ENCODE results near the gene MCFD2.
"Not testable (repeated sequence)": the region's sequence is repeated elsewhere in the genome, so short reads cannot be mapped to it uniquely, and the experiment has no call there.

MCFD2 gene

GRCh38 chr2:46904908-46905678 lies 10.5 kb downstream of the MCFD2 start:
- H3K4me1 ChIP-seq (ENCODE audit: control insufficient read depth in 2 of 2, insufficient read depth in 1 of 2, low read depth in 1 of 2, low read length in 2 of 2); H2BK15ac ChIP-seq (ENCODE audit: low read length); H3K79me1 ChIP-seq (ENCODE audit: low read depth, low read length); H3K4me3 ChIP-seq (ENCODE audit: low read length in 2 of 2); H3K27ac ChIP-seq (replicated peaks; ENCODE audit: low read length); H3K9ac ChIP-seq (ENCODE audit: low read depth, low read length, poor library complexity); H3K27me3 ChIP-seq (ENCODE audit: control insufficient read depth in 3 of 3, insufficient read depth in 3 of 3, low read depth in 1 of 3, low read length in 3 of 3); H4K8ac ChIP-seq (ENCODE audit: low read depth, low read length); H2BK5ac ChIP-seq (ENCODE audit: low read length); H2BK120ac ChIP-seq (ENCODE audit: low read depth, low read length); H2AFZ ChIP-seq (ENCODE audit: low read length); H3K23ac ChIP-seq (ENCODE audit: low read depth, low read length, poor library complexity); DNase-seq (ENCODE audit: low spot score); H3K14ac ChIP-seq (ENCODE audit: low read length); H2BK12ac ChIP-seq (ENCODE audit: low read length); H2AK5ac ChIP-seq (ENCODE audit: low read depth, low read length); H3K4me2 ChIP-seq (ENCODE audit: insufficient read depth, low read length, poor library complexity, severe bottlenecking); H3K9me3 ChIP-seq (replicated peaks in 1 of 2; ENCODE audit: control insufficient read depth in 2 of 2, insufficient read depth in 1 of 2, low read depth in 1 of 2, low read length in 2 of 2); H3K18ac ChIP-seq (ENCODE audit: low read length); H4K91ac ChIP-seq (ENCODE audit: low read depth, low read length, poor library complexity); H3K4ac ChIP-seq (ENCODE audit: low read length): not testable (repeated sequence)
- peaks cover 29 to 58% of the 10 kb centered on the region in 2 donors for H3K36me3 ChIP-seq (replicated peaks in 1 of 2; ENCODE audit: control insufficient read depth in 2 of 2, insufficient read depth in 2 of 2, low read length in 2 of 2)
- no CpG with 5 or more reads among the region's 10 CpGs for WGBS, 2 donors (ENCODE audit: extremely low coverage in 2 of 2, insufficient read length in 2 of 2, insufficient replicate concordance in 1 of 2)

- H2BK5ac ChIP-seq (ENCODE audit: low read length); H3K18ac ChIP-seq (ENCODE audit: low read length); H2AK5ac ChIP-seq (ENCODE audit: low read depth, low read length); H3K27me3 ChIP-seq (ENCODE audit: control insufficient read depth in 3 of 3, insufficient read depth in 3 of 3, low read depth in 1 of 3, low read length in 3 of 3); H4K8ac ChIP-seq (ENCODE audit: low read depth, low read length); H3K14ac ChIP-seq (ENCODE audit: low read length); H3K4ac ChIP-seq (ENCODE audit: low read length); H3K23ac ChIP-seq (ENCODE audit: low read depth, low read length, poor library complexity); H3K4me2 ChIP-seq (ENCODE audit: insufficient read depth, low read length, poor library complexity, severe bottlenecking); H2BK120ac ChIP-seq (ENCODE audit: low read depth, low read length); H3K4me1 ChIP-seq (ENCODE audit: control insufficient read depth in 2 of 2, insufficient read depth in 1 of 2, low read depth in 1 of 2, low read length in 2 of 2); H3K79me1 ChIP-seq (ENCODE audit: low read depth, low read length); H3K9me3 ChIP-seq (replicated peaks in 1 of 2; ENCODE audit: control insufficient read depth in 2 of 2, insufficient read depth in 1 of 2, low read depth in 1 of 2, low read length in 2 of 2); H3K27ac ChIP-seq (replicated peaks; ENCODE audit: low read length); DNase-seq (ENCODE audit: low spot score); H4K91ac ChIP-seq (ENCODE audit: low read depth, low read length, poor library complexity); H3K9ac ChIP-seq (ENCODE audit: low read depth, low read length, poor library complexity); H2BK15ac ChIP-seq (ENCODE audit: low read length); H3K4me3 ChIP-seq (ENCODE audit: low read length in 2 of 2); H2AFZ ChIP-seq (ENCODE audit: low read length); H2BK12ac ChIP-seq (ENCODE audit: low read length): not testable (repeated sequence)
- no CpG with 5 or more reads among the region's 6 CpGs for whole genome bisulfite sequencing, 2 donors (ENCODE audit: extremely low coverage in 2 of 2, insufficient read length in 2 of 2, insufficient replicate concordance in 1 of 2)
- H3K36me3 ChIP-seq (replicated peaks in 1 of 2; ENCODE audit: control insufficient read depth in 2 of 2, insufficient read depth in 2 of 2, low read length in 2 of 2) = peaks cover 14 to 37% of the 10 kb centered on the region in 2 donors
These were observed 12.6 kb downstream of the MCFD2 start for GRCh38 chr2:46902980-46903379.

- Histone ChIP-seq H2AFZ (ENCODE audit: low read length) (no peak overlapping the region), H3K23ac (ENCODE audit: low read depth, low read length, poor library complexity) (no peak overlapping the region), H3K18ac (ENCODE audit: low read length) (no peak overlapping the region), H2BK15ac (ENCODE audit: low read length) (no peak overlapping the region), H3K9ac (ENCODE audit: low read depth, low read length, poor library complexity) (no peak overlapping the region), H4K8ac (ENCODE audit: low read depth, low read length) (no peak overlapping the region), H3K27me3 (ENCODE audit: control insufficient read depth in 3 of 3, insufficient read depth in 3 of 3, low read depth in 1 of 3, low read length in 3 of 3) (no peaks in the 10 kb centered on the region), H3K36me3 (replicated peaks in 1 of 2; ENCODE audit: control insufficient read depth in 2 of 2, insufficient read depth in 2 of 2, low read length in 2 of 2) (peaks cover 11 to 32% of the 10 kb centered on the region in 2 donors), H3K79me1 (ENCODE audit: low read depth, low read length) (no peaks in the 10 kb centered on the region), H3K4me3 (ENCODE audit: low read length in 2 of 2) (no peak overlapping the region), H3K4me2 (ENCODE audit: insufficient read depth, low read length, poor library complexity, severe bottlenecking) (no peak overlapping the region), H4K91ac (ENCODE audit: low read depth, low read length, poor library complexity) (no peak overlapping the region), H3K4me1 (ENCODE audit: control insufficient read depth in 2 of 2, insufficient read depth in 1 of 2, low read depth in 1 of 2, low read length in 2 of 2) (no peaks in the 10 kb centered on the region), H2BK12ac (ENCODE audit: low read length) (no peak overlapping the region), H3K14ac (ENCODE audit: low read length) (no peak overlapping the region), H2AK5ac (ENCODE audit: low read depth, low read length) (no peak overlapping the region), H3K4ac (ENCODE audit: low read length) (no peak overlapping the region), H2BK5ac (ENCODE audit: low read length) (no peak overlapping the region), H2BK120ac (ENCODE audit: low read depth, low read length) (no peak overlapping the region), H3K9me3 (replicated peaks in 1 of 2; ENCODE audit: control insufficient read depth in 2 of 2, insufficient read depth in 1 of 2, low read depth in 1 of 2, low read length in 2 of 2) (no peaks in the 10 kb centered on the region), H3K27ac (replicated peaks; ENCODE audit: low read length) (no peak overlapping the region)
- no peak for DNase-seq (ENCODE audit: low spot score)
These were observed 13.1 kb downstream of the MCFD2 start for GRCh38 chr2:46902465-46902864.

- DNase-seq (ENCODE audit: low spot score) = no peak
- no peak overlapping the region for H2BK15ac ChIP-seq (ENCODE audit: low read length)
- no peak overlapping the region for H2BK12ac ChIP-seq (ENCODE audit: low read length)
- no peak overlapping the region for H2BK120ac ChIP-seq (ENCODE audit: low read depth, low read length)
- H3K14ac ChIP-seq (ENCODE audit: low read length) = no peak overlapping the region
- H3K79me1 ChIP-seq (ENCODE audit: low read depth, low read length) = no peaks in the 10 kb centered on the region
- no peak overlapping the region for H3K4me2 ChIP-seq (ENCODE audit: insufficient read depth, low read length, poor library complexity, severe bottlenecking)
- no peaks in the 10 kb centered on the region for H3K9me3 ChIP-seq (replicated peaks in 1 of 2; ENCODE audit: control insufficient read depth in 2 of 2, insufficient read depth in 1 of 2, low read depth in 1 of 2, low read length in 2 of 2)
- H3K36me3 ChIP-seq (replicated peaks in 1 of 2; ENCODE audit: control insufficient read depth in 2 of 2, insufficient read depth in 2 of 2, low read length in 2 of 2) = peaks cover 6 to 23% of the 10 kb centered on the region in 2 donors
- no peak overlapping the region for H4K91ac ChIP-seq (ENCODE audit: low read depth, low read length, poor library complexity)
- H2AFZ ChIP-seq (ENCODE audit: low read length) = no peak overlapping the region
- H3K27ac ChIP-seq (replicated peaks; ENCODE audit: low read length) = no peak overlapping the region
- H3K18ac ChIP-seq (ENCODE audit: low read length) = no peak overlapping the region
- no CpG with 5 or more reads among the region's 2 CpGs for WGBS, 2 donors (ENCODE audit: extremely low coverage in 2 of 2, insufficient read length in 2 of 2, insufficient replicate concordance in 1 of 2)
- H2AK5ac ChIP-seq (ENCODE audit: low read depth, low read length) = no peak overlapping the region
- H3K4ac ChIP-seq (ENCODE audit: low read length) = no peak overlapping the region
- no peak overlapping the region for H2BK5ac ChIP-seq (ENCODE audit: low read length)
- no peak overlapping the region for H3K4me3 ChIP-seq (ENCODE audit: low read length in 2 of 2)
- H3K4me1 ChIP-seq (ENCODE audit: control insufficient read depth in 2 of 2, insufficient read depth in 1 of 2, low read depth in 1 of 2, low read length in 2 of 2) = no peaks in the 10 kb centered on the region
- H3K9ac ChIP-seq (ENCODE audit: low read depth, low read length, poor library complexity) = no peak overlapping the region
- no peak overlapping the region for H4K8ac ChIP-seq (ENCODE audit: low read depth, low read length)
- no peak overlapping the region for H3K23ac ChIP-seq (ENCODE audit: low read depth, low read length, poor library complexity)
- H3K27me3 ChIP-seq (ENCODE audit: control insufficient read depth in 3 of 3, insufficient read depth in 3 of 3, low read depth in 1 of 3, low read length in 3 of 3) = no peaks in the 10 kb centered on the region
These were observed 14.0 kb downstream of the MCFD2 start for GRCh38 chr2:46901611-46902010.

Measured in neuronal stem cell (in vitro differentiated cells).